SHP77 (cell line): ENCODE results near the gene SYTL3.
A peak's percentile ranks its signal among the peaks of the same experiment; 100 is the strongest.
"Not testable (repeated sequence)": the region's sequence is repeated elsewhere in the genome, so short reads cannot be mapped to it uniquely, and the experiment has no call there.

Experiments used
- DNase-seq, 2 experiments: peaks; one replicate each; lab custom pipeline; 2025; lab: John Stamatoyannopoulos, UW

The SYTL3 gene

DNA sequence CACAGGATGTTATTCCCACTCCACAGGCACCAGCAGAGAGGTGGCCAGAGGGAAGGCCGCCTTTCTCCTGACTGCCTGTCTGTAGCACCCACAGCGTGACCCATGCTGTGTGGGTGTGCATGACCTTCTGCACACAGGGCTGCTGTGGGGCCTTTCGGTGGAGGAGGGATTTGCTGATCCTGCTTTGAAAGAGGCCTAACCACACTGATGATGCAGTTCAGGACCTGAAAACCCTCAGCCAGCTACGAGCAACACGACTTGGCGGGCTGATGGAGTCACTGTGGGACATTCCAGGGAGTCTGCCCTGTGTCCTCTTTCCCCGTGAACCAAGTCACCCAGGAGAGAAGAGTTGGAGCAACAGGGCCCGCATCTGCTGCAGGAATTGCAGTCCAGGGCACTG is 49.1 kb downstream of the SYTL3 start:
- DNase-seq = no peak

- DNase-seq = not testable (repeated sequence)
Observed at GRCh38 chr6:158701268-158701667, 51.4 kb downstream of the SYTL3 start.

DNA sequence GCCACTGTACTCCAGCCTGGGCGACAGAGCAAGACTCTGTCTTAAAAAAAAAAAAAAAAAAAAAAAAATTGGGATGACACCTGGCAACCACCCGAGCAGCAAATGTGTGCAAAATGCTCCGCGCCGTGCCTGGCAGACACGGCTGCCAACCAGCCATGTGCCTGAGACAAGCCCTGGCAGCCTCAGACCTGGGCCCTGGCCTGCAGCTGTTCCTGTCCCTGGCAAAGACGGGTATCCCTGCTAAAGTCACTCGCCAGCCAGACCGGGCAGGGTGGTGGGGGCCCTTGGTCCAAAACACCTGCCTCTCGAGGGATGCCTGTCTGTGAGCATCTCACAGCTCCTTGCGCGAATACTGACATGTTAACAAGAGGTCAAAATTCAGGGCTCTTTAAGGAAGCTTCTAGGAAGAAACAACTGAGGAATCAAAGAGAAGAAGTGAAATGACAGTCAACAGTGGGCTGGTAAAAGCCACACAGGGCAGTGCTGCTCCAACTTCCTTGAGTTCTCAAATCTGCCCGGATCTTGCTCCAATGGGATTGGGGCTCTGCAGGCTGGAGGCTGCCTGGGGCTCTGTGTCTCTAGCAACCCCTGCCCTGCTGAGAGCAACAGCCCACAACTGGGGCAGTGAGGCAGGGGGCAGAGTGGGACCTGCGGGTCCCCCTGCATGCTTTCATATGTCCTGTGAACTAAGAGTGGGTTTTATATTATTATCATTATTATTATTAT is 53.4 kb downstream of the SYTL3 start:
- no peak for DNase-seq

DNA sequence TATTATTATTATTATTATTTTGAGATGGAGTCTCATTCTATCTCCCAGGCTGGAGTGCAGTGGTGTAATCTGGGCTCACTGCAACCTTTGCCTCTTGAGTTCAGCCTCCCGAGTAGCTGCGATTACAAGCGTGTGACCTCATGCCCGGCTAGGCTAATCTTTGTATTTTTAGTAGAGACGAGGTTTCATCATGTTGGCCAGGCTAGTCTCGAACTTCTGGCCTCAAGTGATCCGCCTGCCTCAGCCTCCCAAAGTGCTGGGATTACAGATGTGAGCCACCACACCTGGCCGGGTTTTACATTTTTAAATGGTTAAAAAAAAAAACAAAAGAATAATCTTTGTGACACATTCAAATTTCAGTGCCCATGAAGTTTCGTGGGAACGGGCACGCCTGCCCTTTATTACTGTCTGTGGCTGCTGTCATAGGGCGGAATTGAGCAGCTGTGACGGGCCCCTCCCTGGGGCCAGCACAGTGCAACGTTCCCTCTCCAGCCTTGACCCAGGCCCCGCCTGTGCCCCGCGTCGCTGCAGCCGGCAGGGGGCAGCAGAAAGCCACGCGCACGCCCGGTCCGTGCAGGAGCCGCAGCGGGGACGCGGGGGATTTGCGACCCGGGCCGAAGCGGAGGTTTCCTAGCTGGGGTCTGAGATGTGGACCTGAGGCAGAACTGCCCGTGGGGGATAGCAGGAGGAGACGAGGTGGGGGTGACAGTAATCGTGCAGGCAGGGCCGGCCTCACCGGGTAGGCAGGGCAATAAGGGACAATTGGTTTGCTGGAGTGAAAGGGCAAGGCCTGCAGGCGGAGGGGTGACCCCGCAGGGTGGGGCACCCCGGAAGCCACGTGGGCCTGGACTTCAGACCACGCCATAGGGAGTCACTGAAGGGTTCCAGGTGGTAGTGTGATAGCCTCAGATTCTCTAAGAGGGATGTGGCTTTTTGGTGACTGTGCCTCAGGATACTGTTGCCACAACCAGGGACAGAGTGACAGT is 54.3 kb downstream of the SYTL3 start:
- peak; percentile 54 to 60 for DNase-seq

GRCh38 chr6:158705386-158706126 is 55.7 kb downstream of the SYTL3 start:
- DNase-seq = no peak

DNA sequence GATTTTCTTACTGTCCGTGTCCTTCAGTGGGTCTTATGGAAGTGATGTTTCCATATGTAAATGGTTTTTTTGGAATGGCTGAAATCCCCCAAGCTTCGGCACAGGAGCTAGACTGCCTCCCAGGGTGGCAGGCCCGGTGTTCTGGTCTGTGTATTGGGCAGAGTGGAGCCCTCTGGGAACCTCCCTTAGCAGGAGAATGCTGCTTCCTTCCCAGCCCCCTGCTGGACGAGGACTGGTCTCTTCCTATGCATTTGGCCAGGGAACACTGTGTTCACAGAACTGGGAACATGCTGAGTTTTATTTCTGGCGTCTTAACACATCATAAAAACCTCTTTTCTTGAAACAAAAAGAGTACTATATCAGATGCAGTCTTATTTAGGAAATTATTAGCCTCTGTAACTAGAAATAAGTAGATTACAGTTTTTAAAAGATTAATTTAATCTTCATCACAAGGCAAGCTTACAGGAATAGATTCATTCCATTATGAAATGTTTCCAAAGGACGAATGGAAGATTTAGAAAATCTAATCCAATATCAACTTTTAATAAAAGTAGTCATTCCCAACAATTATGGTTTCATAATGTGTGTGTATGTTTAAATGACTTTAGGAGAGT is 56.6 kb downstream of the SYTL3 start:
- peak; percentile 21 to 57 for DNase-seq

DNA sequence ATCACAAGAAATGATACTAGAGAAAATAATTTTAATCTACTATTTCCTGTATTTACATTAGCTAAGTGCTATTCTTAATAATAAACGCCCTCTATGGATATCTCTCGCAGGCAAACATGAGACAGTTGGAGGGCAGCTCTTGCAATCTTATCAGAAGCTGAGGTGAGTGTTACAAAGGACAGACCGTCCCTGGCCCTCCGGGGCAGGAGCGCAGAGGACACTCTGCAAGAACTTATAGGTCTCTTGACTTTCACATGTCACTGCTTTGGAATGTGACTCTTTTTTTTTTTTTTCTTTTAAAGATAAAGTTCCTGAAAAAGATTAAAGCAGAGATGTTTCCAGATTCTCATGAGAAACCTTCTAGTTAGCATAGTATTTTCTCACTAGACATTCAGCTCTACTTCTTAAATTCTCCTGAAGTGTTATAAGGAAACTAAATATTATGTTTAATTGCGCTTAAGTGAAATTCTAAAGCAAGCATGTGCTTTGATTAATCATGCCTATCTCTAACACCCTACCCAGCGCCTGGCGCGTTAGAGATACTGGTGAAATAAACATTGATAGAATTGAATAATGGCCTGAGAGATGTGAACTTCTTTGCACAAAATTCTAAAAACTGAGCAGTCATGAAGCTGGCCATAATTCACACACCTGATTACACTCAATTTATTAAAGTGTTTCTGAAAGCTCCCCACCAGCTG is 57.4 kb downstream of the SYTL3 start:
- DNase-seq = no peak

DNA sequence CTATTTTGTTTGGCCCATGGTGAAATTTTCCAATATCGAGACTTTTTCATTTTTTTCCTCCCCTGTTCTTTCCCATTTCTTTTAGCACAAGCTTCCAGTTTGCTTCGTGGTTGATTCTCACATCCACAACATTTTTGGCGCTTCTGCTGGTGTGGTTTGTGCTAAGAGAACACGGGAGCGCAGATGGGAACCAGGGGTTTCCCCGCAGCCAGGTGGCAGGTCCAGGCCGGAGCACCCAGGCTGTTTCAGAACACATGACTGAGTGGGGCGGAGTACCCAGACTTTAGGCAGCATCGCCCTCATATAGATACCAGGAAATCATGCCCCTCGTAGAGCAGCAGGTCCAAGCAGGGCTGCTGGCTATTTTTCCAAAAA is 58.0 kb downstream of the SYTL3 start:
- DNase-seq = no peak

- no peak for DNase-seq
Observed at GRCh38 chr6:158708239-158708638, 58.4 kb downstream of the SYTL3 start.

DNA sequence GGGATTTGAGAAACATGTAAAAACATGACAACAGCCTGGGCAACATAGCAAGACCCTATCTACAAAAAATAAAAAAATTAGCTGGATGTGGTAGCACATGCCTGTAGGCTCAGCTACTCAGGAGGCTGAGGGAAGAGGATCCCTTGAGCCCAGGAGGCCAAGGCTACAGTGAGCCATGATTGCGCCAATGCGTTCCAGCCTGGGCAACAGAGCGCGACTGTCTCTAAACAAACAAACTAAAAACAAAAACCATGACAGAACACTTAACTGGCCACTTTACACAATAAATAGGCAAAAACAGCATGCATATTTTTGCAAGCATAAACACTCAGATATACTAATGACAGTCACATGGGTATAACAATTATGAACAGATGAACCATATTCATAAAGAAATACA is 60.0 kb downstream of the SYTL3 start:
- no peak for DNase-seq

DNA sequence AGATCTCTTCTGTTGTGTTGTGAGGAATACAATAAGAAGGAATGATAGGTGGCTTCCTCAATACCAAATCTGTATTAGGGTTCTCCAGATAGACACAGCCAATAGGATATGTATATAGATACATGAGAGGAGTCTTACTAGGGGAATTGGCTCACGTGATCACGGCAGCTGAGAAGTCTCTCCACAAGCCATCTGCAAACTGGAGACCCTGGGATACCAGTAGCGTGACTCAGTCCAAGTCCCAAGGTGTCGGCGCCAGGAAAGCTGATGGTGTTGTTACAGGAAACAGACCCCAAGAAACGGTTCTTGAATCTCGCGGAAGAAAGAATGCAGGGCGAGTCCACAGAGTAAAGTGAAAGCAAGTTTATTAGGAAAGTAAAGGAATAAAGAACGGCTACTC is 61.4 kb downstream of the SYTL3 start:
- no peak for DNase-seq

DNA sequence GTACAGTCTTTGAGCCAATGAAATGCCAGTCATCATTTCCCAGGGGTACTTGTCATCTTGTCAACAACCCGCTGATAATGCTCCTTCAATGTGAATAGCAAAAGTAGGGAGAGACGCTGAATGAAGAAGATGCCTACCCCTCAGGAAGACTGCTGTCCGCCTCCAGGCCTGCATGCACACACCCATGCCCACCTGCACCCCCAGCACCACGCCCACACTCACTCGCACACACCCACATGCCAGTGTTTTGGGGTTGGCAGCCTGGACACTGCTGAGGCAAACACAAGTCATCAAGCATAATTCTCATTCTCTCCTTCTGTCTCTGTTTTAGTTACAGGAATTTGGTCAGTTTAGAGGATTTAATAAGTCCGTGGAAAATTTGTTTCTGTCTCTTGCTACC is 63.6 kb downstream of the SYTL3 start:
- no peak for DNase-seq

GRCh38 chr6:158714706-158715105 is 64.9 kb downstream of the SYTL3 start:
- DNase-seq = no peak

GRCh38 chr6:158715330-158716311 is 65.8 kb downstream of the SYTL3 start:
- no peak for DNase-seq

- DNase-seq = no peak
Observed at GRCh38 chr6:158717341-158718330, 67.8 kb downstream of the SYTL3 start.

DNA sequence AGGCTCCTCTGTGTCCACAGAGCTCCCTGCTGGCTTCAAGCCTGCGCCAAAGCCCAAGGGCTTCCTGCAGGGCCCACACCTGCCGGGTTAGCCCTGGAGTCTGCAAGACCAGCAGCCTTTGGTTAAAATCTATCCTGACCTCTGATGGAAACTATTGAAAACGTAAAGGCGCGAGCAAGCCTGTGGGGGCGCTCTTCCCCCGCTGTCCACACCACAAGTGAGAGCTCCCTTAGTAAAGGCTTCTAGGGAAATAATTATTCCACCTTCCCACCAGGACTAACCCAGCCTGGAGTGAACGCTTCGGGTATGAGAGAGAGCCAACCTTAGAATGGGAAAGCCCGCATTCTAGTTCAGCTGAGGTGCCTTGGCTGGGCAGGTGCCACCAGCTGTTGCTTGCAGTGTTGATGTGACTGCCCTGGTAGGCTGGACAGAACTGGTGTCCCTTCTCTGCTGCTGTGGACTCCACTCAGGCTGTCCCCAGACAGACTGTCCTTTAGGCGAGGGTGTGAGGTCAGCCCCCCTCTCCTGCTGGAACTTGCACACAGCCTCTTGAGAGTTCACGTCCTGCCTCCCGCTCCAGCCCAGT is 68.7 kb downstream of the SYTL3 start:
- DNase-seq = peak in 1 of 2 experiments; percentile 45

DNA sequence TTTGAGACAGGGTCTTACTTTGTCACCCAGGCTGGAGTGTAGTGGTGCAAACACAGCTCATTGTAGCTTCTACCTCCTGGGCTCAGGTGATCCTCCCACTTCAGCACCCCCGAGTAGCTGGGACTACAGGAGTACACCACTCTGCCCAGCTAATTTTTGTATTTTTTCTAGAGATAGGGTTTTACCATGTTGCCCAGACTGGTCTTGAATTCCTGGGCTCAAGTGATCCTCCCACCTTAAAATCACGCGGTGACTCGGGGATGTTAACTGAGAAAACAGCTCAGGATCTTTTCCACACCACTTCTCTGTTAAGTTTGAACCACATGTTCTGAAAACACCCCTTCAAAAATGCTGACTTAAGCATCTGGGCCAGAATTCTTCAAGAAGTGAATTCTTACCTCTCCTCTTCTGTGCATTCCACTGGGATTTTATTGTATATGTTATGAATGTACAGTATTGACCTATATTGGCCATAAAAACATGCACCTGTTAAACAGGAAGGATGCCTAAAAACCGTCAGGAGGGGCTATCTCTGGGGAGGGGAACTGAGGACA is 72.4 kb downstream of the SYTL3 start:
- DNase-seq = no peak

GRCh38 chr6:158725704-158726103 is 75.8 kb downstream of the SYTL3 start:
- DNase-seq = no peak
